ENCODE results near the gene MYH4.

MYH4 gene

GRCh38 chr17:10421900-10422542 is 47.3 kb downstream of the MYH4 start, which contains the start of gene MYH8:
MYH8 (minus strand) TSS chr17:10421950; CDS start chr17:10420227, 1,723 bp downstream.
- DNase-seq (ENCODE audit: low read depth in 2 of 2): no peak

GRCh38 chr17:10421211-10421610 is 48.1 kb downstream of the MYH4 start:
- DNase-seq (ENCODE audit: low read depth in 2 of 2): no peak

- no peak for DNase-seq (ENCODE audit: low read depth in 2 of 2)
These were observed 48.5 kb downstream of the MYH4 start for GRCh38 chr17:10420811-10421210.

GRCh38 chr17:10417431-10417830 is 51.9 kb downstream of the MYH4 start:
- no peak for DNase-seq (ENCODE audit: low read depth in 2 of 2)

GRCh38 chr17:10415161-10415560 is 54.2 kb downstream of the MYH4 start:
- DNase-seq (ENCODE audit: low read depth in 2 of 2): no peak

- no peak for DNase-seq (ENCODE audit: low read depth in 2 of 2)
These were observed 65.8 kb downstream of the MYH4 start for GRCh38 chr17:10403589-10403988.

- no peak for DNase-seq (ENCODE audit: low read depth in 2 of 2)
These were observed 71.0 kb downstream of the MYH4 start for GRCh38 chr17:10398352-10398751.

- DNase-seq (ENCODE audit: low read depth in 2 of 2): no peak
These were observed 72.7 kb downstream of the MYH4 start for GRCh38 chr17:10396524-10397163.

- DNase-seq (ENCODE audit: low read depth in 2 of 2): no peak
These were observed 75.0 kb downstream of the MYH4 start for GRCh38 chr17:10394201-10394887.

All from fibroblast of skin of left biceps (primary cell).